ENCODE results near the gene EPHA6. TPM values are rescaled to one million over a fixed set of nuclear protein-coding genes. Genes with fewer than 3 reads are reported as not detected.
"Not testable (repeated sequence)": the region's sequence is repeated elsewhere in the genome, so short reads cannot be mapped to it uniquely, and the experiment has no call there.

Gene EPHA6
- total RNA-seq, 1 experiment from 2014 or later: 3.6 TPM

DNA sequence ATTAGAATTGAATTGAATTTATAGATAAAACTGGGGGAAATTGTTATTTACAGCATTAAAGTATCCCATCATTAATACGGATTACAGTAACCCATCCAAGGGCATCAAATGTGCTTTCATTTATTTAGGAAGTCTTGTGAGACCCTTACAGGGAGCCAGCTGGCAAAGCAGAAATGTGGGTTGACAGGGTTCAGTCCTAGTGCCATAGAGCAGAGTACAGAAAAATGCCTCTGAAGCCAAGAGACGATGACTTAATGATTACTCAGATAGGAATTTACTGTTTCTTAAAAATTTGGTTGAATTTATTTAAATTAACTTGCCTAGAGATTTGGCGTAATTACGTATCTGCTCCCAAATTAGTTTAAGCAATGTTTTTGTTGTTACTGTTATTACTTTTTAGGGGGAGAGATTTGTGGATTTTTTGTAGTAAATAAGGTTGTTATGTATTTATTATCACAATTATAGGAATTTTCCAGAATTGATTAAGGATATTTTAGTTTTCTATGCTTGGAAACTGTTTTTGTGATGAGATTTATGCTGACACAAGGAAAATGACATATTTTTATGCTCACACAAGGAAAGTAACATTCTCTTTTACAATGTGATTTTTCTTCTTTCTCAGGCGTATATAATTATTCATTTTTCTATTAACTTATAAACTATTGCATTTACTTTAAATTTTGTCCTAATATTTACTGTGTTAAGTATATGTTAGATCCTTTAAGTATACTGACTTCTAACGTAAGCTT lies 152.0 kb downstream of the EPHA6 start:
- Histone ChIP-seq H4K20me1 (ENCODE audit: low read length) (no peaks in the 10 kb centered on the region), H3K9me3 (ENCODE audit: low read length) (no peaks in the 10 kb centered on the region), H3K4me1 (ENCODE audit: insufficient read depth, low read length) (peaks cover 16% of the 10 kb centered on the region), H3K9ac (ENCODE audit: low read length) (no peak overlapping the region), H2AFZ (ENCODE audit: low read length) (no peak overlapping the region), H3K36me3 (ENCODE audit: low read depth, low read length) (no peaks in the 10 kb centered on the region), H3K27me3 (ENCODE audit: low read length) (no peaks in the 10 kb centered on the region), H3K4me3 (ENCODE audit: low read length) (no peak overlapping the region), H3K4me2 (ENCODE audit: low read length) (peak overlapping the region; percentile 29; the same call in 1 of the 2 replicates), H3F3A (ENCODE audit: low read length, unreplicated experiment) (no peaks in the 10 kb centered on the region), H3K9me2 (replicated peaks; ENCODE audit: low read length) (no peaks in the 10 kb centered on the region), H3K79me2 (ENCODE audit: low read length) (no peaks in the 10 kb centered on the region), H3K27ac (ENCODE audit: low read length) (no peak overlapping the region)
- ChIA-PET CTCF (no interaction called here), POLR2A (ENCODE audit: unreplicated experiment) (interaction anchor here (0.6 kb wide), 1 partner anchor 12 kb away, joined by 4 read pairs; no protein-coding TSS in a partner anchor)
- BruUV-seq (replicated peaks): no TSS peak
- DNase-seq (peak; percentile 38), ATAC-seq (peak; percentile 71)
- intact Hi-C loops (cut with micrococcal nuclease): no loop called here
- TF ChIP-seq EZH2 (IDR thresholded peaks at IDR 0.05; ENCODE audit: low read length, unreplicated experiment): no peak
- TF ChIP-seq, protein P1, sequence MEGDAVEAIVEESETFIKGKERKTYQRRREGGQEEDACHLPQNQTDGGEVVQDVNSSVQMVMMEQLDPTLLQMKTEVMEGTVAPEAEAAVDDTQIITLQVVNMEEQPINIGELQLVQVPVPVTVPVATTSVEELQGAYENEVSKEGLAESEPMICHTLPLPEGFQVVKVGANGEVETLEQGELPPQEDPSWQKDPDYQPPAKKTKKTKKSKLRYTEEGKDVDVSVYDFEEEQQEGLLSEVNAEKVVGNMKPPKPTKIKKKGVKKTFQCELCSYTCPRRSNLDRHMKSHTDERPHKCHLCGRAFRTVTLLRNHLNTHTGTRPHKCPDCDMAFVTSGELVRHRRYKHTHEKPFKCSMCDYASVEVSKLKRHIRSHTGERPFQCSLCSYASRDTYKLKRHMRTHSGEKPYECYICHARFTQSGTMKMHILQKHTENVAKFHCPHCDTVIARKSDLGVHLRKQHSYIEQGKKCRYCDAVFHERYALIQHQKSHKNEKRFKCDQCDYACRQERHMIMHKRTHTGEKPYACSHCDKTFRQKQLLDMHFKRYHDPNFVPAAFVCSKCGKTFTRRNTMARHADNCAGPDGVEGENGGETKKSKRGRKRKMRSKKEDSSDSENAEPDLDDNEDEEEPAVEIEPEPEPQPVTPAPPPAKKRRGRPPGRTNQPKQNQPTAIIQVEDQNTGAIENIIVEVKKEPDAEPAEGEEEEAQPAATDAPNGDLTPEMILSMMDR (conservative IDR thresholded peaks at IDR 0.05; ENCODE audit: low read depth, low read length): no peak

GRCh38 chr3:96970211-96970610 lies 155.8 kb downstream of the EPHA6 start:
- Histone ChIP-seq H3K4me1 (ENCODE audit: insufficient read depth, low read length) (peaks cover 23% of the 10 kb centered on the region), H3F3A (ENCODE audit: low read length, unreplicated experiment) (no peaks in the 10 kb centered on the region), H3K27me3 (ENCODE audit: low read length) (no peaks in the 10 kb centered on the region), H3K79me2 (ENCODE audit: low read length) (no peaks in the 10 kb centered on the region), H3K27ac (ENCODE audit: low read length) (0 out of 2 replicates have a peak overlapping the region, but pooled peaks have one; percentile 8), H3K4me3 (ENCODE audit: low read length) (no peak overlapping the region), H3K4me2 (ENCODE audit: low read length) (peak overlapping the region; percentile 31), H3K36me3 (ENCODE audit: low read depth, low read length) (no peaks in the 10 kb centered on the region), H4K20me1 (ENCODE audit: low read length) (no peaks in the 10 kb centered on the region), H3K9me3 (ENCODE audit: low read length) (no peaks in the 10 kb centered on the region), H3K9me2 (replicated peaks; ENCODE audit: low read length) (no peaks in the 10 kb centered on the region), H3K9ac (ENCODE audit: low read length) (no peak overlapping the region), H2AFZ (ENCODE audit: low read length) (peak overlapping the region; percentile 37; the same call in 1 of the 2 replicates)
- no peak for TF ChIP-seq EZH2phosphoT487 (IDR thresholded peaks at IDR 0.05; ENCODE audit: borderline replicate concordance, low read length)
- TF ChIP-seq, protein P1 (conservative IDR thresholded peaks at IDR 0.05; ENCODE audit: low read depth, low read length): no peak
- TF ChIP-seq EZH2 (IDR thresholded peaks at IDR 0.05; ENCODE audit: low read length, unreplicated experiment): no peak
- DNase-seq: peak; percentile 59
- intact Hi-C loops (cut with micrococcal nuclease): no loop called here
- CTCF ChIA-PET: no interaction called here
- BruUV-seq (replicated peaks): no TSS peak
- POLR2A ChIA-PET (ENCODE audit: unreplicated experiment): no interaction called here
- ATAC-seq: peak; percentile 95

DNA sequence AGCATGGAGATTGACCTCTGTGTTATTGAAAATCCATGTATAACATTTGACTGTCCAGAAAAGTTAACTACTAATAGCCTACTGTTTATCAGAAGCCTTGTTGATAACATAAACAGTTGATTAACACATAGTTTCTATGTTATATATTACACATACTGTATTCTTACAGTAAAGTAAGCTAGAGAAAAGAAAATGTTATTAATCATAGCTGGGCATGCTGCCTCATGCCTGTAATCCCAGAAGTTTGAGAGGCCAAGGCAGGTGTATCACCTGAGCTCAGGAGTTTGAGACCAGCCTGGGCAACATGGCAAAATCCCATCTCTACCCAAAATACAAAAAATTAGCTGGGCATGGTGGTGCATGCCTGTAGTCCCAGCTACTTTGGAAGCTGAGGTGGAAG lies 163.3 kb downstream of the EPHA6 start:
- Histone ChIP-seq H3K27ac (ENCODE audit: low read length) (no peak overlapping the region), H3K9ac (ENCODE audit: low read length) (no peak overlapping the region), H3K4me3 (ENCODE audit: low read length) (no peak overlapping the region), H3K9me3 (ENCODE audit: low read length) (no peaks in the 10 kb centered on the region), H3K9me2 (replicated peaks; ENCODE audit: low read length) (no peaks in the 10 kb centered on the region), H3K27me3 (ENCODE audit: low read length) (no peaks in the 10 kb centered on the region), H3K36me3 (ENCODE audit: low read depth, low read length) (no peaks in the 10 kb centered on the region), H4K20me1 (ENCODE audit: low read length) (no peaks in the 10 kb centered on the region), H2AFZ (ENCODE audit: low read length) (no peak overlapping the region), H3K4me2 (ENCODE audit: low read length) (no peak overlapping the region), H3F3A (ENCODE audit: low read length, unreplicated experiment) (no peaks in the 10 kb centered on the region), H3K79me2 (ENCODE audit: low read length) (no peaks in the 10 kb centered on the region), H3K4me1 (ENCODE audit: insufficient read depth, low read length) (peaks cover 7% of the 10 kb centered on the region)
- intact Hi-C loops (cut with micrococcal nuclease): no loop called here
- ATAC-seq (no peak), DNase-seq (no peak)
- no TSS peak for BruUV-seq (replicated peaks)
- CTCF ChIA-PET: no interaction called here
- POLR2A ChIA-PET (ENCODE audit: unreplicated experiment): no interaction called here
- TF ChIP-seq EZH2 (IDR thresholded peaks at IDR 0.05; ENCODE audit: low read length, unreplicated experiment) (no peak), EZH2phosphoT487 (IDR thresholded peaks at IDR 0.05; ENCODE audit: borderline replicate concordance, low read length) (no peak)
- TF ChIP-seq, protein P1 (conservative IDR thresholded peaks at IDR 0.05; ENCODE audit: low read depth, low read length): no peak

- H3K27me3 ChIP-seq (ENCODE audit: low read length); H3K27ac ChIP-seq (ENCODE audit: low read length); H3K9me3 ChIP-seq (ENCODE audit: low read length); BruUV-seq (replicated peaks); CTCF ChIA-PET; POLR2A ChIA-PET (ENCODE audit: unreplicated experiment); DNase-seq; H3K4me1 ChIP-seq (ENCODE audit: insufficient read depth, low read length); intact Hi-C loops (cut with micrococcal nuclease); H4K20me1 ChIP-seq (ENCODE audit: low read length); H3K9me2 ChIP-seq (replicated peaks; ENCODE audit: low read length); ATAC-seq; H3K9ac ChIP-seq (ENCODE audit: low read length); H3K36me3 ChIP-seq (ENCODE audit: low read depth, low read length); H3K4me3 ChIP-seq (ENCODE audit: low read length); H3K79me2 ChIP-seq (ENCODE audit: low read length); H3F3A ChIP-seq (ENCODE audit: low read length, unreplicated experiment); H2AFZ ChIP-seq (ENCODE audit: low read length); H3K4me2 ChIP-seq (ENCODE audit: low read length): not testable (repeated sequence)
Measured at GRCh38 chr3:96983716-96984115, 169.3 kb downstream of the EPHA6 start.
